HepG2 (cell line): ENCODE data around the gene CCDC57. TPM values are rescaled to one million over a fixed set of nuclear protein-coding genes. Genes with fewer than 3 reads are reported as not detected.

Experiments used
- ATF3 ChIP-seq: sonication (generic); formaldehyde crosslinking; IDR thresholded peaks from 2 replicates; pipeline ENCODE4 v1.4.0; 2020; ENCODE audit warnings: missing genetic modification reagents
- FOXA1 ChIP-seq, 2 experiments: fragments of 450-650 bp in 1 of 2; sonication (generic) in 1 of 2; formaldehyde crosslinking in 1 of 2; IDR thresholded peaks; 2 replicates each; pipeline versions ENCODE4 v1.4.0 to v1.6.1; 2016 to 2020; ENCODE audit warnings: missing genetic modification reagents in 1 of 2
- FOXP4 ChIP-seq: sonication (generic); formaldehyde crosslinking; IDR thresholded peaks from 2 replicates; pipeline ENCODE4 v1.4.0; 2020; ENCODE audit warnings: missing genetic modification reagents
- HIVEP1 ChIP-seq: sonication (generic); formaldehyde crosslinking; IDR thresholded peaks from 2 replicates; pipeline ENCODE4 v1.4.0; 2020; ENCODE audit warnings: mild to moderate bottlenecking, missing genetic modification reagents
- HOXA5 ChIP-seq: sonication (generic); formaldehyde crosslinking; IDR thresholded peaks from 2 replicates; pipeline ENCODE4 v1.4.0; 2020; ENCODE audit warnings: missing genetic modification reagents
- LBX2 ChIP-seq: sonication (generic); formaldehyde crosslinking; IDR thresholded peaks from 2 replicates; pipeline ENCODE4 v1.5.0; 2020; ENCODE audit warnings: missing genetic modification reagents, mild to moderate bottlenecking, borderline replicate concordance
- LCORL ChIP-seq, 2 experiments: fragments of 450-650 bp in 1 of 2; sonication (generic) in 1 of 2; formaldehyde crosslinking in 1 of 2; IDR thresholded peaks; 2 replicates each; pipeline versions ENCODE4 v1.5.0 to v1.6.1; 2017 to 2020; ENCODE audit warnings: antibody characterized with exemption in 1 of 2, missing genetic modification reagents in 1 of 2
- MATR3 ChIP-seq: sonication (generic); formaldehyde crosslinking; IDR thresholded peaks from 2 replicates; pipeline ENCODE4 v1.4.0; 2020; ENCODE audit warnings: missing genetic modification reagents
- NPAS2 ChIP-seq: sonication (generic); formaldehyde crosslinking; IDR thresholded peaks from 2 replicates; pipeline ENCODE4 v1.8.0; 2022; ENCODE audit warnings: mild to moderate bottlenecking, missing genetic modification reagents, borderline replicate concordance
- PRMT3 ChIP-seq: sonication (generic); formaldehyde crosslinking; IDR thresholded peaks from 2 replicates; pipeline ENCODE4 v1.8.1; 2022; ENCODE audit warnings: low read depth, mild to moderate bottlenecking, moderate library complexity, missing genetic modification reagents, borderline replicate concordance
- RARA ChIP-seq: IDR thresholded peaks from 2 replicates; pipeline ENCODE4 v1.6.1; 2016; ENCODE audit warnings: missing genetic modification reagents, missing compliant biosample characterization
- SAFB2 ChIP-seq: sonication (generic); formaldehyde crosslinking; IDR thresholded peaks from 2 replicates; pipeline ENCODE4 v1.5.1; 2020; ENCODE audit warnings: missing genetic modification reagents, low read depth, mild to moderate bottlenecking, borderline replicate concordance
- SP2 ChIP-seq: sonication (generic); formaldehyde crosslinking; IDR thresholded peaks from 2 replicates; pipeline ENCODE4 v1.5.1; 2020; ENCODE audit warnings: mild to moderate bottlenecking, missing genetic modification reagents
- STAG1 ChIP-seq: sonication (generic); formaldehyde crosslinking; IDR thresholded peaks from 2 replicates; pipeline ENCODE4 v1.4.0; 2020; ENCODE audit warnings: missing genetic modification reagents
- TBX3 ChIP-seq: fragments of 450-650 bp; IDR thresholded peaks from 2 replicates; pipeline ENCODE4 v1.6.1; 2017; ENCODE audit warnings: antibody characterized with exemption, mild to moderate bottlenecking, inconsistent platforms, borderline replicate concordance
- TCF7 ChIP-seq: sonication (generic); IDR thresholded peaks from 2 replicates; pipeline ENCODE4 v1.6.1; 2016; ENCODE audit warnings: antibody characterized with exemption, low read depth
- ZBED4 ChIP-seq: sonication (generic); formaldehyde crosslinking; IDR thresholded peaks from 2 replicates; pipeline ENCODE4 v1.4.0; 2020; ENCODE audit warnings: missing genetic modification reagents, borderline replicate concordance
- ZNF225 ChIP-seq: sonication (generic); formaldehyde crosslinking; IDR thresholded peaks from 2 replicates; pipeline ENCODE4 v1.4.0; 2020; ENCODE audit warnings: mild to moderate bottlenecking, missing genetic modification reagents
- ZNF235 ChIP-seq: sonication (generic); formaldehyde crosslinking; IDR thresholded peaks from 2 replicates; pipeline ENCODE4 v1.8.1; 2023; ENCODE audit warnings: mild to moderate bottlenecking, missing genetic modification reagents, borderline replicate concordance
- ZNF282 ChIP-seq: fragments of 450-650 bp; IDR thresholded peaks from 2 replicates; pipeline ENCODE4 v1.6.1; 2018; ENCODE audit not compliant: partially characterized antibody
- ZNF572 ChIP-seq: sonication (generic); formaldehyde crosslinking; IDR thresholded peaks from 2 replicates; pipeline ENCODE4 v1.5.1; 2020; ENCODE audit warnings: mild to moderate bottlenecking, missing genetic modification reagents
- ZNF598 ChIP-seq: sonication (generic); formaldehyde crosslinking; IDR thresholded peaks from 2 replicates; pipeline ENCODE4 v1.5.1; 2020; ENCODE audit warnings: mild to moderate bottlenecking, missing genetic modification reagents, borderline replicate concordance
- ZNF83 ChIP-seq: sonication (generic); formaldehyde crosslinking; IDR thresholded peaks from 2 replicates; pipeline ENCODE4 v1.4.0; 2020; ENCODE audit warnings: missing genetic modification reagents, mild to moderate bottlenecking, borderline replicate concordance
- polyA plus RNA-seq, 8 experiments: library from polyadenylated mRNA; depleted of rRNA in 3 of 8; stranded (reverse) in 7 of 8; unstranded in 1 of 8; fragments of >200 nt; fragmentation: Illumina TruSeq in 4 of 8; extraction: Trizol in 4 of 8; gene quantifications; 2 replicates each; pipeline versions ENCODE4 v1.2.1 to v1.2.3, GENCODE V29; 2011 to 2016; ENCODE audit warnings: low read depth in 4 of 8, missing spikeins in 1 of 8, mixed read lengths in 1 of 8; ENCODE audit not compliant: insufficient read depth in 1 of 8
- total RNA-seq, 5 experiments: library from RNA; depleted of rRNA; stranded (reverse); fragments of >200 nt; fragmentation: Illumina TruSeq; extraction: Trizol; gene quantifications; 2 replicates each; pipeline ENCODE4 v1.2.3, GENCODE V29; 2016; ENCODE audit warnings: low read depth in 1 of 5

The CCDC57 gene
- total and polyA plus RNA-seq, 2 of the 13 experiments (the other 11 are each of a cell fraction or from before 2014, with no cell fraction given): 59.3 to 59.9 TPM

DNA sequence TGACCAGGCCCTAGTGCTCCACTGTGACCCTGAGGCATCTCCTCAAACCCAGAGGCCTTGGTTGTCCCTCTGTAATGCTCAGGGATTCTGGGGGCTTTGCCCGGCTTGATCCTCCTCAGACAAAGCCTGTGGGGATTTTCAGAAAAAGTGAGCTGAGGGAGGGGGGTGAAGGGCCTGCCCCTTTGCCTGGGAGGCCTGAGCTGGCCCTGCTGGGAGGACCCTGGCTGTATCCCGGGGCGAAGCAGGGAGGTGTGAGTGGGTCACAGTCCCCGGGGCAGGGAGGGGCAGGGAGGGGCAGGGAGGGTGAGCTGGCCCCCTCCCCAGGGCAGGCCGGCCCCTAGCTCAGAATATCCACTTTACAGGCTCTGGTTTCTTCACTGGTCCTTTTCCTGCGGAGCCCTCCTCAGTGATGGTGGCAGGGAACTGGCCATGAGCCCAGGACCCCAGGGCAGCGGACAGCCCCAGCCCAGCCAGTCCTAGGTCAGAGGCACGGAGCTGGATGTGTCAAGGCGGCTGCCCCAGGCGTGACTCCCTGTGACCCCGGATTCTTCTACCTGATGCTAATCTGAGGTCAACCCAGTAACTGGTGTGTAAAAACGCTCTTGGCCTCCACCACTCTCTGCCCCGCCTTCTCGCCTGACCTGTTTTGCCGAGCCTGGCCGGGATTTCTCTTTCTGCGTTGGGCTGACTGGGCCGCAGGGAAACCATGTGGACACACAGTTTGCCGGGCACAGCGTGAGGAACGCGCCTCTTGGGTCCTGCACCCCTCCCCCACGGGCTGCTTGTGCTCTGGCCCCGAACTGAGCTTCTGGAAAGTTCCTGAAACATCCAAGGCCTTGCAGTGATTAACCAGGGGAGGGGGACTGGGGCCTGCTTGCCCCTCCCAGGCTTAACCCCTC lies 108.8 kb downstream of the CCDC57 start (continued):
- TF ChIP-seq ZBED4 (CRISPR knock-in tag) (peak; percentile 99), SP2 (CRISPR knock-in tag) (no peak), NPAS2 (no peak), STAG1 (no peak), TCF7 (no peak), MATR3 (no peak), LCORL (IDR thresholded peaks at IDR 0.05) (no peak), LCORL (CRISPR knock-in tag; IDR thresholded peaks at IDR 0.05) (peak; percentile 96), ZNF83 (0 out of 2 replicates have a peak, but pooled peaks have one; percentile 2), HIVEP1 (CRISPR knock-in tag) (peak; percentile 92), SAFB2 (CRISPR knock-in tag) (peak; percentile 67), ZNF282 (no peak), HOXA5 (no peak), ZNF598 (CRISPR knock-in tag) (peak; percentile 30; the same call in 1 of the 2 replicates), ZNF235 (CRISPR knock-in tag) (no peak), ZNF225 (CRISPR knock-in tag) (peak; percentile 70), RARA (peak; percentile 98), PRMT3 (CRISPR knock-in tag) (no peak), FOXA1 (IDR thresholded peaks at IDR 0.05) (no peak), FOXA1 (CRISPR knock-in tag; IDR thresholded peaks at IDR 0.05) (peak; percentile 57), ATF3 (0 out of 2 replicates have a peak, but pooled peaks have one; percentile 31), LBX2 (CRISPR knock-in tag) (0 out of 2 replicates have a peak, but pooled peaks have one; percentile 74), TBX3 (peak; percentile 47; the same call in 1 of the 2 replicates), ZNF572 (CRISPR knock-in tag) (no peak), FOXP4 (CRISPR knock-in tag) (peak; percentile 77)
